HG03378 (cell line): Measurements from ENCODE around the gene RSU1.

ENCODE experiments used
- ATAC-seq: cut with Tn5 transposase; IDR thresholded peaks from one replicate; pipeline ENCODE4 v1.9.1; 2021; ENCODE audit warnings: mild to moderate bottlenecking, moderate library complexity; ENCODE audit not compliant: unreplicated experiment

Gene RSU1

DNA sequence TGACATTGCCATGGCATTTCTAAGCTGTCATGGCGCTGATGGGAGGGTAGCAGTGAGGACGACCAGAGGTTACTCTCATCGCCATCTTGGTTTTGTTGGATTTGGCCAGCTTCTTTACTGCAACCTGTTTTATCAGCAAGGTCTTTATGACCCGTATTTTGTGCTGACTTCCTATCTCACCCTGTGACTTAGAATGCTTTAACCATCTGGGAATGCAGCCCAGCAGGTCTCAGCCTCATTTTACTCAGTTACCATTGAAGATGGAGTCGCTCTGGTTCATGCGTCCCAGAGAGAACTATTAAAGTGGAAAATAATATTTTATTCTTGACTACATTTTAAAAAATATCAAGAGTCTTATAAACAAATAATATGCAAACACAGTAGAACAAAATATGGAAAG lies 131.7 kb downstream of the RSU1 start:
- ATAC-seq: no peak

DNA sequence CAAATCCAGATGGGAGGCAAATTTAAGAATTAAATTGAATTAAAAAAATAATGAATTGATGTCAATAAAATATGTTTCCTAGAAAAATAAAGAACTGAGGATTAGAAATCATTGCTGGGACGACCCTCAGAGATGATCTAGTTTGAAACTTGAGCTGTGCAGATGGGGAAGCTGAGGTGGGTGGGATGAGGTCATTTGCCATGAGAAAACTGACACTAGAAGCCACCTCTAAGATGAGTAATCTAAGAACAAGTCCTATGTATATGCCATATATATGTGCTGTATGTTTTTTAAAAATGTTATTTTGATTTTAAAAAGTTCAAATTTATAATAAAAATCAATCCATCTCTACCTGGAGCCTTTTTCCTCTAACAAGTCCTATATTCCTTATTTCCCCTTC lies 135.7 kb downstream of the RSU1 start:
- no peak for ATAC-seq

DNA sequence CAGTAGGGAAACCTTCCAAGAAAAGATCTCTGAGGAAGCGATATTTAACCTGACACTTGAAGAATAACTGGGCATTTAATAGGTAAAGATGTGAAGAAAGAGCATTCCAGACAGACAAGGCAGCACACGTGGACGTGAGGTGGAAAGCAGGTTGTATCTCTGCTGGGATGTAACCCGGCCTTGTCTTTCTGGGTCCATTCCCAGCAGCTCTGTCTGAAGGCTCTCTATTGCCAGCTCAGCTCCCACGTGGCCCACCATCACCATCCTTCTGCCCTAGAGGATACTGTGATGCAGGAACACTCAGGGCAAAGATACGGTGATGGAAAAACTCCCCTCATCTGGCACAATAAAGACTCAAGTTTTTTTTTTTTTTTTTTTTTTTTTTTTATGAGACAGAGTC lies 137.7 kb downstream of the RSU1 start:
- ATAC-seq: no peak

DNA sequence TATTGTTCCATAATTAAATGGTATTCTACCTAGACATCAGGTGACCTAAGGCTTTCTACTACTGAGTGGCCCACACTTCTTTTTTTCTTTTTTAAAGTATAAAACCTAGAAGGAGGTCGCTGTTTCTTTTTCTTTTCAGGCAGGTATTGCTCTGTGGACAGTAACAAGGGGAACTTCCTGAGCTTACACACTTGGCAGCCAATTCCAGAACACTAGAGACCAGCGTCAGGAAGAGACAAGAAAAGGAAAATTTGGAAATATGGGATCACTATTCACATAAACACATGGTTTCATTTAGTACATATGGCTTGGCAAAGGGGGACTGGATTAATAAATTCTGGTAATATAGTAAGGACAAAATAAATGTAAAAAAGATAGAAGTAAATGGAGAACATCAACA lies 141.9 kb downstream of the RSU1 start:
- ATAC-seq: no peak

DNA sequence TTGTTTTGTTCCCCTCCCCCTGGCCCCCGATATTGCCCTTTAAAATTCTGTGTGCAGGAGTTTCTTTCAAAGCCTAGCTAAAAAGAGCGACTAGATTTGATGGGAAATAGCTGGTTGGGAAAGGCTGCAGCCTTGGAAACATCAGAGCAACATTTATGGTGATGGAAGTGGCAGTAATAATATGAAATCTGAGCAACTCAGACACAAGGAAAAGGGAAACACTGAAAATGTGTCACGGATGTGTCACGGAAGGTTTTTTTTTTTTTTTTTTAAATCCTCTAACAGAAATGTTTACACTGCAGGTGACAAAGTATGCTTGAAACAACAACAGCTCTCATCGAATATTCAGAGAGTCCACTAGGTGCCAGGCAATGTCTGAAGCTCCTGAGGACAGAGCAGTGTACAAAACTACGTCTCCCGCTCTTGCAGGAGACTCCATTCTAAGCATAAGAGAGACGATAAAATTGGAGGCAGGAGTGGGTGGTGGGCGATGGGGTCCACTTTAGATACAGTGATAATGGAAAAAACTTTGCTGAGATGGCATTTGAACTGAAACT lies 143.0 kb downstream of the RSU1 start:
- ATAC-seq: no peak

DNA sequence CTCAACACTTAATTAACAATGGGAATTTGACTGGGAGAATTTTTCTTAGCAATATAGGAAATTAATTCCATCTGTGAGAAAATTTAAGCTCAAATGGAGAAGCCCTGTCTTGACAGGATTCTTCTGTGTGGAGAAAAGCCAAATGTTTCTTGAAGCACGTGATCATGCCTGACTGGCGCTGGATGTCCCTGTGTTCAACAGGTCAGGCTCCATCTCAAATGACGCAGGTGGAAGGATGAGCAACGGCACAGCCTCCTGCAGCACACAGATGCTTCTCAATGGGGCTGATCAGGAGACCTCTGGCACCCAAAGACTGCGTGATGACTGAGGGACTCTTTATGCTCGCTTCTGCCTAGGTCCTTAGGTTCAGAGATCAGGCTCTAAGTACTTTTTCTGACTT lies 143.8 kb downstream of the RSU1 start:
- ATAC-seq: no peak

DNA sequence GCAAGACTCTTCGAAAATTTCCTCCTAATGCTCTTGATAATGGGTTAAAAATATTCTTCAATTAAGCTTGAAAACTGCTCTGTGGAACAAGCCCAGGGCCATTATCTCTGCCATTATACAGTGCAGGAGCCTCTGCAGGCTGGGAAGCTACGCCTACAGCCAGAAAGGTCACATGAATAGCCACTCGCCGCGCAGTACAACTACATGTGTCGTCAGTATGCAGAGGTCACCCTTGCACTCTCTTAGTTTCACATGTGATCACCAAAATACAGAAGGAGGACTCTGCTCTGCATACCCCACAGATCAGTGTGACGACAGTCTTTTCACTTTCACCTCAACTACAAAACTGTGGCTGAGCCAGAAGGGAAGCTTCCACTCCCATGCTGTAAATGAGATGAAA lies 153.8 kb downstream of the RSU1 start:
- no peak for ATAC-seq

DNA sequence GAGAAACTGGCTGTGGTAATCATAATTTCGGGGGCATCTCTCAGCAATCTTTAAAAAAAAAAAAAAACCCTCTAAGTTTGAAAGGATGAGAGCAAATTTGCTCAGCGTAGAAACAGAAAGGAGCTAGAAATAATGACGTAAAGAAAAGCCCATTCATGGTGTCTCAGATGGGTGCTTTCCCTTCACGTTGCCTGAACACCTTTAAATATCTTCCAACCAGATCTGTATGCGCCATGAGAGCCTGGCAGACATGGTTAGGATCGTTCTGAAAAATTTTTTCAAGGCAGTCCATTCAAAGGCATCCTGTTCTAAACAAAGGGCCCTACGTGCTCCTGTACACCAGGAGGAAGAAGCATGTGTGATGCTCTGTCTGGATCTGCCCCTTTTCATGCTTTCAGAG lies 154.3 kb downstream of the RSU1 start:
- no peak for ATAC-seq

DNA sequence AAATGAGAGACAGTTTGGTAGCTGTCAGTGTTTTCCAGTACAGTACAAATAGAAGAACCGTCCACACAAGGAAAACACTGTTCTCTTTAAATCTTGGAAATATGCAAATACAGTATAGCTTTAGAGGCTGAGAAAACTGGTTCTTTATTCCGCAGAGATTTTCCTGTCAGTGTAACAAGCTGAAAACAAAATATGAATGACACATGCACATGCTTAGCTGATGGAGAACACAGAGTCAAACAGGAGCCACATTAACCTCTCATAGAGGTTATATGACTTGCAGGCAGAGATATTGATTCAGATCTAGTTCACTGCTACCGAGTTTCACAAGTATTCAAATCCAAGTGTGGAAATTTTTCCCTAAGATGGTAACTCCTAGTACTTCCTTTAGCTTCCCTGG lies 160.3 kb downstream of the RSU1 start:
- no peak for ATAC-seq

DNA sequence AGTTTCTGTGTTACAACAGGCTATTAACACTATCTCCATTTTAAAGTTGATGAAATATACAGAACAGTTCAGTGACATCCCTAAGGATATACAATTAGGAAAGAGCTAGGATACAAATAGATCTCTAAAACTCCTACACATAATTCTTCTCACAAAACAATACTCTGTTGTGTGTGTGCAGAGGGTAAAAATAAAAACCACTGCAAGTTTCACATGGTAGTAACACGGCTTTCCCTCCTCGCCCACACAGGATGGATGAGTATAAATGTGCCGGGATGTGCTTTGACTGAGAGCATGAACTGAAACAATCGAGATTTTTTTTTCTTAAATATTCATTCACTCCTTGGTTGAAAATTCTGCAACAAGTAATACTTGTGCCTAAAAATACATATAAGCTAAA lies 164.0 kb downstream of the RSU1 start:
- no peak for ATAC-seq

DNA sequence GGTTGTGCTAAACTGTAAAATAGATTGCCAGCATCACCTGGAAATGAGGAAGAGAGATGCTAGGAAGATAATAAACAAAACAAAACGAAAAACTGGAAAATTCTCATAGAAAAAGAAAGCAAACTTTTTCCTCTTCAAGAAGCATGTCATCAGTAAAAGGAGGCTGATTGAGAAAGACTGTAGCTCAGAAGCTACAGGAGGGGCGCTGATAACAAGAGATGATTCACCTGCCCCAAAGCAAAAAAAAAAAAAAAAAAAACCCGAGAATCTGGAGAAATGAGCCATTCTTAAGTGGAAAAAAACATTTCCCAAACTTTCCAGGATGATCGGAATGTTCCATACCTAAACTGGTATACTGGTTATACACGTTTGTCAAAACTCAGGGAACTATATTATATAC lies 165.1 kb downstream of the RSU1 start:
- ATAC-seq: no peak

DNA sequence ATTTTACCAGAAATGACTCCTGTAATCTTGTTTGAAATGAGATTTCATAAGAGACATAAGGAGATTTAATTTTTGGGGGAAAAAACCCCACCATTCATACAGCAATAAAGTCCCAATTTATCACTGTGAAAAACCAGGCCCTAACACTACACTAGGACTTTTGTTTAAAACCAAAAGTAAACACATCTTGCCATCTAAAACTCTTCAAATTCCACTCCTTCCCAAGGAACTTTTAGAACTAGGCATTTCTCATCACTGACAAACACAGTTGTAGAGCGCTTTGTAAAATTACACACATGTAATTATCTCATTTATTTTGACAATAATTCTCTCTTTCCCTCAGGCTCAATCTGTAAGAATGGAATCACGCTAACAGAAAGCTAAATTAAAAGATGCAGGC lies 167.5 kb downstream of the RSU1 start:
- ATAC-seq: no peak

DNA sequence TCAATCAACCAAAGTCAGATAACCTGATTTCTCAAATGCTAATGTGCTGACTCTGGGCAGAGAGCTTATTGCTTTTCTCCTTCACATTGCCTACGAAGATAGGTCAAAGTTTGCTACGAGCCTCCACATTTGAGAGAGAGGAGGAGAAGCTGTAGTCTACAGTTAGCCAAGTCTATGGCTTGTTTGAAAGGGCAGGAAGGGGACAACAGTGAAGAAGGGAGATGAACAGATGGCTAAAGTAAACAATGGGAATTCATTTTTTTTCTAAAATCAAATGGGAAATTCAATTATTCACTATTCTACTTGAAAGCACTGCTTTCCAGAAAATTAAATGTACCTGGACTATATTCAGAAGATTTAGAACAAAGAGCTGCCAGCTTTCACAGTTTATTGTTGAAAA lies 168.9 kb downstream of the RSU1 start:
- no peak for ATAC-seq

DNA sequence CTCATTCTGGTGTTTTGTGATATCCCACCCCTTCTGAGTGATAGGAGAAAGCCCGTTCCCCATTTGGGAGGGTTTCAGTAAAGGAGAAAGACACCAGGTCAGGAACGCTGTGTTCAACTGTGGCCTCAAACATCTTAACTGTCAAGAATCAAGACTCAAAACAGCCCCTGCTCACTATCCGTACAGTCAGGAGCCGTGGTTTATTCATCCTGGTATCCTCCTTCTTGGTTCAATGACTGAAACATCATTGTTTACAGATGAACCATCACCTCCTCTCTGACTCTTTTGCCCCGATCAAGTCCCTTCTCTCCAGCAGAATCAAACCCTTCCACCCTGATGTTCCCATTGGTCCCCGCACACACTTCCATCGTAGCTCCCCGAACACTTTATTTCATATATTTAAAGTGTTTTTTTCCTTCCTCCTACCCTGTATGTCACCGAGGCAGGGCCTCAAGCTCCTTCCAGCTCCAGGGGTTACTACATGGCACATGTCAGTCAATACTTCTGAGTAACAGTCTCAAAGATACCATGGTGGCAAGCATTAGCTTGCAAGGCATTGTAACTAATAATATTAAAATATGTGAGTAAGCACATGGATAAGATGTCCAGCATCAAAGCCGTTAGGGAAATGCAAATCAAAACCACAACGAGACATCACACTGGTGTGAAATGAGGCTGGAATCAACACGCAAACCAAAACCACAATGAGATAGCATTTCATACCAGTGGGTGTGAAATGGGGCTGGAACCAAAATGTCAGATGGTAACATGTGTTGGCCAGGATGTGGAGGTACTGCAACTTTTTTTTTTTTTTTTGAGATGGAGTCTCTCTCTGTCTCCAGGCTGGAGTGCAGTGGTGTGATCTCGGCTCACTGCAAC lies 170.8 kb downstream of the RSU1 start:
- no peak for ATAC-seq

DNA sequence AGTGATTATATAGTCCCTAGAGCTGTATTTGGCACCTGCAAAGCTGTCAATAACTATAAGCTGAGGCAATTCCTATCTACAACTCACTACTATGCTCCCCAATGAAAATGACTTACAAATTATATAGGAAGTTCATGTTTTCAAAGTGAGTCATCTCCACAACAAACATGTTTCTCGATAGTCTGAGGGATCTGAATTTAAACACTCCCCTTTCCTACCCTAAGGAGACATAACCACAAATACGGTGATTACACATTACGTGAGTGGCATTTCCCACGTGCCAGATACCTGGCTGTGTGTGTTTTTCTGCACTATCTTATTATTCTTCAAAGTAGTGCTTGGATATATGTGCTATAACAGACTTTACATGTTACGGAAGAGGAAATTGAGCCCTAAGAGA lies 173.1 kb downstream of the RSU1 start:
- no peak for ATAC-seq

DNA sequence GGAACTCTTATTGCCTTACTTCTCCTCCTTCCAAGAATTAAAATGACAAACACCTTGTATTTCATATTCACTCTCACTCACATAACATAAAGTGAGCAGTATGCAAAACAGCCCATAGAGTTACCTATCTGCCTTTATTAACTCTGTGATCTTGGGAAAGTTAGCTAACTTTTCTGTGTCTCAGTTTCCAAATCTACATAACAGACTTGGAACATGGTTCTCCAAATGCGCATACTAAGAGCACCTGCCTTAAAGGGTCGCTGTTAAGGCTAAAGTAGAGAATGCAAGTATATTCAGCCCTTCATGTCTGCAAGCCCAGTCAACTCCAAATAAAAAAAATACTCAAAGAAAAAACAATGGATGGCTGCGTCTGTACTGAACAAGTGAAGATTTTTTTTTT lies 173.7 kb downstream of the RSU1 start:
- no peak for ATAC-seq

DNA sequence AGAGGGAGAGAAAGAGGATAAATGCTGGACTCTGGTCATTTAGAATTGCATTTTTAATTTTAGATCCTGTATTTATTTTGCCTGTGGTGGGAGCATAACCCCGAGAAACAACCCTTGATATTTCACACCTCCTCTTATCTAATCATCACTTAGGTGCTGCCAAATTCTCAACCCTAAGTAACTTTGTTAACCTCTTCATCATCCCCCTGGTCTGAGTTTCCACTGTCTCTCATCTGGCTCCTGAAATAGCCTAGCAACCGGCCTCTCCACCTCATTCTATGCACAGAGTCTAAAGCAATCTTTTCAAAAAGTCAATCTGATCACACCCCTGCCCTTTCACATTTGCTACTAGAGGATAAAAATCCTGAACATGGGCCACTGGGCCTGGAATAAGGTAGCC lies 177.1 kb downstream of the RSU1 start:
- ATAC-seq: no peak

DNA sequence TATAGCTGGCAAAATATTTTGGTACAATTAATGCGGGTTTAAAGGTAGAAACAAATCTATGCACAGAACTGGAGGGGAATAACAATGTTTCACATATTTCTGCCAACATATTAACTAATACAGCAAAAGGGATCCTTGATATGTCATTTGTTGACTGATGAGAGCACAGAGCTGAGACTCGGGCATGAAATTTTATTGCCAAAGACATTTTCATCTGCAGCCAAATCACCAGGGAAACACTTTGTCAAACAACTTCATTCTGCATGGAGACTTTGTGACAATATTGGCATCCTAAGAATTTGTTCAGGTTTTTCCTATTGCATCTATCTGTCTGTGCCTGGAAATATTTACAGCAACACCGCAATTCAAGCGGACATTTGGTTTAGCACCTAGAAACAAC lies 177.8 kb downstream of the RSU1 start:
- ATAC-seq: no peak

DNA sequence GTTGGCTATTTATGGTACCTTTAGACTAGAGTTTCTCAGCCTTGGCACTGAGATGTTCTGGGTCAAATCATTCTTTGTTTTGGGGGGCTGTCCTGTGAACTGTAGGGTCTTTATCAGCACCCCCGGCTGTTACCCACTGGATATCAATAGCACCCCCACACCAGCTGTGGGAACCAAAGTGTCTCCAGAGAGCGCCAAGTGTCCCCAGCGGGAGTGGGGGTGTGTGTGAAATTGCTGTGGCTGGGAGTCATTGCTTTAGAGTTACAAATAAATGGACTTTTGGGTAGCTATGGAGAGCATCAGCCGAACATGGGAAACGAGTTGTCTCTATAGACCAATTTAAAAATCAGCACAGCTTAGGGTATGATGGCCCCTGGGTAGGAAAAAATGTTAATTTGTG lies 184.2 kb downstream of the RSU1 start:
- no peak for ATAC-seq

DNA sequence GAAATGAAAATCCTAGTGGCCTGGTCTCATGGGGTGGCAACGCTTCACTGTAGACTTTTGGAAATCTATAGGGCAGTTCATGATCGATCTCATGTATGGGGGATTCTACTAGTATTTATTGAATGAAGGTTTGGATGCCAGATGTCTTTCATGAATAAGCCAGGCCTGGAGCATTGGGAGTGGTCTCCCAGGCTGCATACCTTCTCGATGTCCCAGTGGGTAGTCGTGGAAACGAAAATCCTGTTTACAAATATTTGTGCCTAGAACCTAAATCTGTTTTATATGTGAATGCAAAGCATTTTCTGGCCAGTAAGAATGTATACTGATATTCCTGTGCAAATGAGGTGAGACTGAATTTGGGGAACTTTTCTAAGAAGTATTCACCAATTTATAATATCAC lies 190.5 kb downstream of the RSU1 start:
- ATAC-seq: no peak

DNA sequence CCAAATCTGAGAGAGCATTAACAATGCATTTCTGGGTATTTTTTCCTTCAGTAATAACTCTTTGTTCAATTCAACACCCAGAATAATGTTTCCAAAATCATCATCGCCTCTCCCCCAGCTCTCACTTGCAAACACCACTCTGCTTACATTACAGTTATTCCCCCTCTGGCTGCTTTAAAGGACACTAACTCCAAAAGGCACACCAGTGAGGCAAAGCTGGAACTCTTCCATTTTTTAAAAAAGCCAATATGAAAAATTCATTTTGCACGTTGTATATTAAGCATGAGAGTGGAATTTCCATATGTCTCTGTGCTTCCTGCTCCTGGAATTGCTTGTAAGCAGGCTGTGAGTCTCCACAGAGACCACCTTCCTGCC lies 204.3 kb downstream of the RSU1 start:
- ATAC-seq: no peak

DNA sequence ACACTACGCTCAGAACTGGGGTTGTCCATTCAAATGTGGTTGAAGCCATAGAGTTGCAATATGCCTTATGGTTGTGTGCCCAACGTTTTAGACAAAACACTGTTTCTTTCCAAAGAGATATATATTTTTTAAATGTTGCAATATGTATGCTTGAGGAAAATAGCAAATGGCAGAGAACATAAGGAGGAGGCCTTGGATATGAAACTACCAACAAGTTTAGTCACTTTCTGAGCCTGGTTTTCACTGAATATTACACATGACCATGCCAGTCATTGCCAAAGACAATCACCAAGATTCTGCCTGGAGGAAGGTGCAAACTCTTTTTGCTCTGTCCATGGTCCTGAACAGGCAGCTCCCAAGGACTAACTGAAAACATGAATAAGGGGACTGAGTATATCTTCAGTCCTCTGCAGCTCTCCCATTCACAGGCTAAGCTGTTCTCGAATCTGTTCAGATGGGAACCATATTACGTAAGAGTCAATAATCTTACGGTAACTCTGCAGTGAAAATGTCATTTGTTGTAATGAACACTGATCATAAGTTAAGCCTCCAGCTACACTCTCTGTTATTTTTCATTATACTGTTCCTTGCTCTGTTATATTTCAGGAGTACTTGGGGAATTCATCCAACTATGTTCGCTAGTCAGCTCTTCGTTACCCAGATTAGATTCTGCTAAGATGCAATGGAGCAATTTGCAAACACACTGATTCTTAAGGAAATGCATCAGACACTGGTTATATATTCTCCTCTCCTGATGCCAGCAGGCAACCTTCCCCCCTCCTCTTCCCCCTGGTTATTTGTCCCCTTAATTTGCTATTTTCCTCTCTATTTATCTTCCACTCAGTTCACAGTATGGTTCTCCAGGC lies 204.9 kb downstream of the RSU1 start:
- no peak for ATAC-seq
